GM12872 (cell line): ENCODE results near the gene PROM1.

Source experiments
- TF ChIP-seq, protein P1 (sequence below): IDR thresholded peaks from 3 replicates; pipeline ENCODE4 v1.5.1; 2011; ENCODE audit warnings: low read depth, mild to moderate bottlenecking, low read length, moderate library complexity; ENCODE audit not compliant: insufficient read depth

The PROM1 gene

GRCh38 chr4:16048619-16049419, 35.0 kb downstream of the PROM1 start:
- TF ChIP-seq, protein P1, sequence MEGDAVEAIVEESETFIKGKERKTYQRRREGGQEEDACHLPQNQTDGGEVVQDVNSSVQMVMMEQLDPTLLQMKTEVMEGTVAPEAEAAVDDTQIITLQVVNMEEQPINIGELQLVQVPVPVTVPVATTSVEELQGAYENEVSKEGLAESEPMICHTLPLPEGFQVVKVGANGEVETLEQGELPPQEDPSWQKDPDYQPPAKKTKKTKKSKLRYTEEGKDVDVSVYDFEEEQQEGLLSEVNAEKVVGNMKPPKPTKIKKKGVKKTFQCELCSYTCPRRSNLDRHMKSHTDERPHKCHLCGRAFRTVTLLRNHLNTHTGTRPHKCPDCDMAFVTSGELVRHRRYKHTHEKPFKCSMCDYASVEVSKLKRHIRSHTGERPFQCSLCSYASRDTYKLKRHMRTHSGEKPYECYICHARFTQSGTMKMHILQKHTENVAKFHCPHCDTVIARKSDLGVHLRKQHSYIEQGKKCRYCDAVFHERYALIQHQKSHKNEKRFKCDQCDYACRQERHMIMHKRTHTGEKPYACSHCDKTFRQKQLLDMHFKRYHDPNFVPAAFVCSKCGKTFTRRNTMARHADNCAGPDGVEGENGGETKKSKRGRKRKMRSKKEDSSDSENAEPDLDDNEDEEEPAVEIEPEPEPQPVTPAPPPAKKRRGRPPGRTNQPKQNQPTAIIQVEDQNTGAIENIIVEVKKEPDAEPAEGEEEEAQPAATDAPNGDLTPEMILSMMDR: no peak

- TF ChIP-seq, protein P1: no peak
These were observed 38.1 kb downstream of the PROM1 start for GRCh38 chr4:16045687-16046086.

DNA sequence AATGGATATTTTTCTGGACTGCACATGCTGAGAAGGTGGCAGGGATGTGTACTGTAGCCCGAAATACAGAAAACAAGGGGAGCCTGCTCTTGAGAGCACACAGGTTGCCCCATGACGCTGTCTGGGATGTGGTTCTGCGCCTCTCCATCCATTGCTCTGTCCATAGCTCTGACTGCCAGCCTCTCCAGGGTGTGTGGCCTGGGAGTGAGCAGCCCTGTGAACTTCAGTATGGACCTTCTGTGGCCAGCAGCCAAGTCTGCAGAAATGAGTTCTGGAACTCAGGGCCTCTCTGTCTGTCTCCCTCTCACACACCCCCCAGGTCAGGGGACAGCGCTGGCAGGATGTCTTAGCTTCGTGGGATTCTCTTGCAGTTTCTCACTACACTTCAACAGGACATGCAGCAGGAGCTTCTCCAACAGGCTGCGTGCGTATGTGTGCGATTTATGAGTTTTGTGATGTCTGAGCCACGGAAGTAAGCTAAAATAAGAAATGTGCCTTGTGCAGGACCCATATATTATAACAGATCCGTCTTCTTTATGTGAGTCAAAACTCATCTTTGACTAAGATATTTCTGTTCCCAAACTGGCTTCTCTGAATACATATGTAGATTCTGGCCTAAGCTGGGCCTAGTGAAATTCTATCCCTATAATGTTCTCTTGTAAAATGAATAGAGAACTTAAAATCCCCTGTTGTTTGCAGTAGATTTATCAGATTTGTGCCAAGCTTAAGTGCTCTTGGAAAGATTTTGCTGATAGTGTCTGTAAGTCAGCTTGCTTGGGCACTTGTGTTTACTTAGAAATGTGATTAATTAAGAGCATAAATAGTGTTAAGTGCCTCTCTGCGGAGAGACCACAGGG, 40.0 kb downstream of the PROM1 start:
- TF ChIP-seq, protein P1: no peak

DNA sequence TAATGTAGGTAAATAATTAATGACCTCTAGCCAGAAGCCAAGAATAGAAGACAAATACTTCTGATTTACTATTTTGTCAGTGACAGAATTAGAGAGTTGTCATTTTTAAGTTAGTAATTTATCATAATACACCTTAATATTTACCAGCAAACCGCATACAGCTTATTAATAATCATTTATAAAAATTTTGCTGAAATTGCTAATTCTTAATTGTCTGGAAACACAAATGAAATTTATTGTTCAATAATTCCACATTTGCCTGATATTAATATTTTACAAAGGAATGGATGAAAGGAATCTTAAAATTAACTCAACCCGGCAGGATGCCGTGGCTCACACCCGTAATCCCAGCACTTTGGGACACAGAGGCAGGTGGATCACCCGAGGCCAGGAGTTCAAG, 44.7 kb downstream of the PROM1 start:
- TF ChIP-seq, protein P1: no peak

DNA sequence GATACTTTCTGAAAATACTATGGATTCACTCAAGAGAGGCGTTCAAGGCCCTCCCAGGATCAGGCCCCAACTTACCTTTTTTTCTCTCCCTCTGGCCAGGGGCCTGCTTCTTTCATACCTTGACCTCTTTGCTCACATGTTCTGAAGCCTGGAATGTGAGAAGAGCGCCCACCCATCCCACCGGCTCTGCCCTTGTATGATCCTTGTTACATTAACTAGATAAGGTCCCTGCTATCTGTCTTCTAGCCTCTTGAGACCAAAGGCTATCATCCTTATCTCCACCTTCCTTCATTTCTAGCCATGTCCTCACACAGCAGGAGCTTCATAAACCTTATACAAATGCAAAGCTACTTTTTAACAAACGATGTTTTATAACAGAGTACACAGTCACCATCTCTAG, 45.9 kb downstream of the PROM1 start:
- TF ChIP-seq, protein P1: no peak

GRCh38 chr4:16035843-16036242, 48.0 kb downstream of the PROM1 start:
- TF ChIP-seq, protein P1: no peak

DNA sequence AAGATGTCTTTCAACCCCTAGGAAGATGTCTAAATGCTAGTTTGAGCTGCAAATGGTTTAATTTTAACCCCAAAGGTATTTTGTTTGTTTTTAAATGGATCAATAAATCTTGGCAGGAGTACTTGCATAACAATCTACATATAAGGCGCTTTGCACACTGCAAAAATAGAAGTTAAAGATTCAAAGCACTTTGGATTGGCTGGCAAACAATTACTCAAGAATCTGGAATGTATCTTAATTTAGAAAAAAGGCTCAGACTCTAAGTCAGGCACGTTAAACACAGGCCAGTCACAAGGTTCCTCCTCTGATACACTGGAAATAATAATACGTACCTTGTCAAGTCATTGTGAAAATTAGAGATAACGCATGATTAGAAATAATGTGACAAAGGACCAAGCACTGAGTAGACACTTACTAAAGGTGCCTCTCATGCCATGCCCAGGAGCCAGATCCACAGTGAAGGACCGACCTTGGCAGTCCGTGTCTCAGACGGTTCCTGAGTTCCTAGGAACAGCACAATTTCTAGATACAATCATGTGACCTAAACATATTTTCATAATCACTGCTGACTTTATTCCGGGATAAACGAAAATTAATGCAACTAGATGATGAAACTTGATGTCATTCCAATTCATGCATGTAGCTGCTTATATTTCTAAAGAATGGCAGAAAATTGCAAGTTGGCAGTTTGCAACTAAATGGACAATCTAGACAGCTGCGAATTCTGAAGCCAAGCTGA, 49.6 kb downstream of the PROM1 start:
- TF ChIP-seq, protein P1: no peak
